AG08395 (cell line): Measurements from ENCODE around the gene CDH16.
"Not testable (repeated sequence)": the region's sequence is repeated elsewhere in the genome, so short reads cannot be mapped to it uniquely, and the experiment has no call there.

Experiments
- DNase-seq: peaks from one replicate; pipeline ENCODE4 v3.0.0; 2012; ENCODE audit warnings: mixed read lengths, low spot score

Gene CDH16

GRCh38 chr16:66918803-66919568 is at the start of gene CDH16:
Gene CDH16 (minus strand): TSS chr16:66918885. CDS start chr16:66918065, 820 bp downstream.
- DNase-seq, result no peak

- DNase-seq, result no peak
These were observed 45.4 kb upstream of the CDH16 start for GRCh38 chr16:66964049-66964448.

- no peak for DNase-seq
These were observed 43.2 kb upstream of the CDH16 start for GRCh38 chr16:66961914-66962313.

- peak; percentile 74 for DNase-seq
These were observed 42.5 kb upstream of the CDH16 start, which contains the start of gene CES3 for GRCh38 chr16:66961065-66961744. Gene CES3 (plus strand): TSS chr16:66961266. CDS start chr16:66961308, 42 bp downstream.

- no peak for DNase-seq
These were observed 41.6 kb upstream of the CDH16 start for GRCh38 chr16:66960270-66960669.

- DNase-seq, result no peak
These were observed 41.0 kb upstream of the CDH16 start for GRCh38 chr16:66959704-66960161.

GRCh38 chr16:66958857-66959703 is 40.4 kb upstream of the CDH16 start:
- no peak for DNase-seq

GRCh38 chr16:66956154-66956457 is 37.4 kb upstream of the CDH16 start:
- DNase-seq, result not testable (repeated sequence)

- DNase-seq, result not testable (repeated sequence)
These were observed 36.9 kb upstream of the CDH16 start for GRCh38 chr16:66955363-66956153.

GRCh38 chr16:66954097-66954659 is 35.5 kb upstream of the CDH16 start:
- peak; percentile 88 for DNase-seq

- no peak for DNase-seq
These were observed 34.9 kb upstream of the CDH16 start for GRCh38 chr16:66953462-66954096.

GRCh38 chr16:66952430-66953110 is 33.9 kb upstream of the CDH16 start:
- no peak for DNase-seq

- DNase-seq, result no peak
These were observed 32.5 kb upstream of the CDH16 start for GRCh38 chr16:66950971-66951790.

- no peak for DNase-seq
These were observed 31.8 kb upstream of the CDH16 start for GRCh38 chr16:66950437-66950836.

- no peak for DNase-seq
These were observed 30.8 kb upstream of the CDH16 start for GRCh38 chr16:66949472-66949871.

- DNase-seq, result no peak
These were observed 30.1 kb upstream of the CDH16 start for GRCh38 chr16:66948837-66949225.

- DNase-seq, result peak; percentile 28
These were observed 29.6 kb upstream of the CDH16 start for GRCh38 chr16:66948134-66948836.

- DNase-seq, result peak; percentile 93
These were observed 28.8 kb upstream of the CDH16 start for GRCh38 chr16:66947302-66948065.
